ENCODE data around the gene PPP2R2B.
A peak's percentile ranks its signal among the peaks of the same experiment; 100 is the strongest.

PPP2R2B gene

DNA sequence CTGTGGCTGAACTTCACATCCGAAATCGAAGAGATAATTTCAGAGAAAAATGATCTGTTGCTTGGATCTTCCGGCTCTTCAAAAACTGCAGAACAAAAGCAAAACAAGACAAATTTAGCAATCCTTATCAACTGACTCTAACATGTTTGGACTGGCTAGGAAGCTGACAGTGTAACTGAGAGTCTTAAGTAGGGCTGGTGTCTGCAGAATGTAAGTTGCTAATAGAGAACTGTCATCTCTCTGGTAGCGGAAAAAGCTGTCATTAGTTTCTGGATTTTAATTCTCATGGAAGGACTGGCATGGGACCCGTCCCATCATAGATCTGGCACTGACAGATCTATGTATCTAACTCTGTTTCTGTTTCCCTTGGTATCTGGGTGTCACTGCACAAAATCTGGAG is 278.2 kb downstream of the PPP2R2B start:
- no peaks in the 10 kb centered on the region for H3K9me3 Mint-ChIP-seq
- no peaks in the 10 kb centered on the region for H3K36me3 Mint-ChIP-seq (ENCODE audit: low read depth)
- no peaks in the 10 kb centered on the region for H3K27me3 Mint-ChIP-seq (ENCODE audit: low read depth)
- no peak overlapping the region for H3K4me3 Mint-ChIP-seq
- no peak overlapping the region for H3K27ac Mint-ChIP-seq
- H3K4me1 Mint-ChIP-seq (ENCODE audit: low read depth) = no peaks in the 10 kb centered on the region
- no peak for DNase-seq (ENCODE audit: low spot score)

DNA sequence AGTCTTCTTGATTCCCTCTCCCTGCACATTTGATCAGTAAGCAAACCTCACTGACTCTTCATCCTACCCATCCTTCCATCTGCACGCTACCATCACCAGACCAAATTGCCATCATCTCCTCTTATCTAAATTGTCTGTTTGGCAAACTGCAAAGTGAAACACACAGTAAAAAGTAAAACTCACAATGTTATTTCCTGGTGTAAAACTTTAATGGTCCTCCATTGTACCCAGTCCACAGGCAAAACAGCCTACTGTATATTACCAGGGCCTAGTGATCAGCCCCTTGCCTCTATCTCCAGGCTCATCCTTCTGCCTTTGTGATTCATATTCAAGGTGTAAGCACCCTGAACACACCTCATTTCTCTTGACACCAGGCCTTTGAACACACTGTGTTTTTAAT is 279.3 kb downstream of the PPP2R2B start:
- no peaks in the 10 kb centered on the region for H3K9me3 Mint-ChIP-seq
- H3K4me3 Mint-ChIP-seq = no peak overlapping the region
- H3K36me3 Mint-ChIP-seq (ENCODE audit: low read depth) = no peaks in the 10 kb centered on the region
- no peak for DNase-seq (ENCODE audit: low spot score)
- no peak overlapping the region for H3K27ac Mint-ChIP-seq
- H3K27me3 Mint-ChIP-seq (ENCODE audit: low read depth) = no peaks in the 10 kb centered on the region
- H3K4me1 Mint-ChIP-seq (ENCODE audit: low read depth) = no peaks in the 10 kb centered on the region

DNA sequence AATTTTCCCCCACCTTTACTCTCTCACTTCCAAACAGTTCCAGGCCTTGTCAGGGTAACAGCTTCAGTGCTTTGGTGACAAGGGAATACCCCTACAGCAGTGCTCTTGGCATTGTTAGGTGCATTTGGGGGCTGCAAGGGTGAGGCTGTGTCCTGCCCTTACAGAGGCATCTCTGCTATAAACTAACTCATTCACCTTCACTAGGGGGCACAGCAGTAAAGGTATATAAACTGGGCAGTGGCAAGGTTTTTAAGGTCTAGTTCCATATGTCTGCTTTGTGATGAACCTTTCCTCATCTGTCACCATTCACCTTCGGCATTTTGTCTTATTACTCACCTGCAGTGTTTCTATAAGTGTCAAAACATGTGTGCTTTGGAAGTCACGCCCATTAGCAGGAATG is 283.5 kb downstream of the PPP2R2B start:
- H3K4me3 Mint-ChIP-seq = no peak overlapping the region
- DNase-seq (ENCODE audit: low spot score) = no peak
- no peak overlapping the region for H3K27ac Mint-ChIP-seq
- H3K36me3 Mint-ChIP-seq (ENCODE audit: low read depth) = no peaks in the 10 kb centered on the region
- peaks cover 11% of the 10 kb centered on the region for H3K27me3 Mint-ChIP-seq (ENCODE audit: low read depth)
- no peaks in the 10 kb centered on the region for H3K4me1 Mint-ChIP-seq (ENCODE audit: low read depth)
- H3K9me3 Mint-ChIP-seq = no peaks in the 10 kb centered on the region

DNA sequence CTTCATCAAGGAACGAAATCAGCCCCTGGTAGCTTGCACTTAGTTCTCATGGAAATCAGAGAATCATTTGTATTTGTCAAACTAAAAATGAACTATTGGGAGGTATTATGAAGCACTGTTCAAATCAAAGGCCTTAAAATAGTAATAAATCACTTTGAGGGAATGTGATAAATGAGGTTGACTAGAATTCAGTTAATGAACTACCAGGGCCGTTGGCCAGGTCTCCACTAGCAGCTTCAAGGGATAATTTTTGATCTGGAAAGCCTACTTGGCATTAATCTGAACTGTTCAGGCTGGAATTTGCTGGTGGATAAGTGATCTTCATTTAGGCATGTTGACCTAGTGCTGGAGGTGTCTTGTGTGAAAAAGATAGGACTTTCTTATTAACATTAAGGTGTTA is 286.2 kb downstream of the PPP2R2B start:
- no peak overlapping the region for H3K4me3 Mint-ChIP-seq
- peaks cover 15% of the 10 kb centered on the region for H3K27me3 Mint-ChIP-seq (ENCODE audit: low read depth)
- H3K9me3 Mint-ChIP-seq = no peaks in the 10 kb centered on the region
- H3K4me1 Mint-ChIP-seq (ENCODE audit: low read depth) = peaks cover 16% of the 10 kb centered on the region
- DNase-seq (ENCODE audit: low spot score) = no peak
- H3K27ac Mint-ChIP-seq = no peak overlapping the region
- H3K36me3 Mint-ChIP-seq (ENCODE audit: low read depth) = no peaks in the 10 kb centered on the region

DNA sequence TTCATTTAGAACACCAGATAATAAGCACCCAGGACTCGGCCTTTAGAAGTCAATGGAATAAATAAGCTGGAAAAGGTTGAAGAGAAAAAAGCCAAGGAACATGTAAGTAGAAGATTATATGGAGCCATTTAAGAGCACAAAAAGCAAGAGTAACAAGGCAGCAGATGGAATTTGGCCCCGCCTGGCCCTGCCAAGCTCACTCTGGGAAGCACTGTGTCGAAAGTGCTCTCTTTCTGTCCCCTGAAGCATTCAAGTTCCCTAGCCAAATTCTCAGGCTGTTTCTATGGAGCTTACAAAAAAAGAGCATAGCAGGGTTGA is 289.6 kb downstream of the PPP2R2B start:
- Mint-ChIP-seq H3K4me3 (no peak overlapping the region), H3K9me3 (no peaks in the 10 kb centered on the region), H3K36me3 (ENCODE audit: low read depth) (no peaks in the 10 kb centered on the region), H3K4me1 (ENCODE audit: low read depth) (peaks cover 16% of the 10 kb centered on the region), H3K27me3 (ENCODE audit: low read depth) (peaks cover 18% of the 10 kb centered on the region), H3K27ac (no peak overlapping the region)
- no peak for DNase-seq (ENCODE audit: low spot score)

DNA sequence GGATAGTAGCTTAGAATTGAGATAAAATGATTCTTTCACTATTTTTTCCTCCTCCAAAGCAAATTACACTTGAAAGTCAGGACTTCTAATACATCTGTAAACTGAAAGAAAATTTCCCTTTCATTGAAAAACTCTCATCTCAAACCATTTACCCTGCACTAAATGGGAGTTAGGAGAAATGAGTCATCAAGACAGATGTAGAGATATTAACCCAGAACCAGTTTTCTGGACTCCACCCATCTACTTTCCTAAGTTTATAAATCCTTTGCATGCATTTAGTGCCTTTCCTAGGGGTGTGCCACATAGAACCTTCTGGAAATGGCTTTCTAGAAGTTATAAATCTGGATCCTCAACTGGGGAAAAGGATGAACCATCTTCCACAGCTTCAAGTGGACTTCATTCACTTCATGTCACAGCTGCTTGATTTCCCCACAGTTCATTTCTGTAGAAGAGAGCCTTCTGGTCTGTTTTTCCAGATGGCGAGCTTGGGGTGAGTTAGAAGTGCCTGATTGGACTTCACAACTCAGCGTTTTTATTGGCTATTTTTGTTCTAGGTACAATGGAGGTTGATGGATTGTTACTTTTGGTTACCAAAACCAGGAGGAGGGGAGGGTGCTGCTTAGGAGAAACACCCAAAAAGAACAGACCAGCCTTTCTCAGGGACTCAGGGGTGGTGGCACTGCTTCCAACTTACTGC is 290.1 kb downstream of the PPP2R2B start:
- Mint-ChIP-seq H3K4me1 (ENCODE audit: low read depth) (peaks cover 16% of the 10 kb centered on the region), H3K27me3 (ENCODE audit: low read depth) (peaks cover 20% of the 10 kb centered on the region), H3K9me3 (no peaks in the 10 kb centered on the region), H3K27ac (no peak overlapping the region), H3K4me3 (no peak overlapping the region), H3K36me3 (ENCODE audit: low read depth) (no peaks in the 10 kb centered on the region)
- DNase-seq (ENCODE audit: low spot score) = no peak

DNA sequence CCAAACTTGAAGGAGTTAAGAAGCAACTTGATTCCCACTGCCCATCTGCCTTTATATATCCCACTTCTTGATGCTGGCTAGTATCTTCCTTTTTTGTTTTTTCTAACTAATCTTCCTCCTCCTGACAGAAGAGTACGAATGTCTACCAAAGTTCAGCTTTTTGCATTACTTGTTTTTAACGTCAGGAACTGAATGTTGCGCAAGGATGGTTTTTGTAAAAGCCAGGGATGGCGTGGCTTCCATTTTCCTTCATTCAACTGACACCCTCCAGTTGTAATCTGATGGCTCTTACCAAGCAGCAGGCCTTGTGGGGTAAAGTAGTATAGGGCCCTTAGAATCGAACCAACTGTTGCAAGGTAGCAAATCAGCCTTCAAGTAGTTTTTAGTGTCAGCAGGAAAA is 291.8 kb downstream of the PPP2R2B start:
- DNase-seq (ENCODE audit: low spot score) = no peak
- H3K27ac Mint-ChIP-seq = no peak overlapping the region
- no peaks in the 10 kb centered on the region for H3K36me3 Mint-ChIP-seq (ENCODE audit: low read depth)
- H3K27me3 Mint-ChIP-seq (ENCODE audit: low read depth) = peaks cover 20% of the 10 kb centered on the region
- no peak overlapping the region for H3K4me3 Mint-ChIP-seq
- H3K4me1 Mint-ChIP-seq (ENCODE audit: low read depth) = peaks cover 16% of the 10 kb centered on the region
- H3K9me3 Mint-ChIP-seq = no peaks in the 10 kb centered on the region

DNA sequence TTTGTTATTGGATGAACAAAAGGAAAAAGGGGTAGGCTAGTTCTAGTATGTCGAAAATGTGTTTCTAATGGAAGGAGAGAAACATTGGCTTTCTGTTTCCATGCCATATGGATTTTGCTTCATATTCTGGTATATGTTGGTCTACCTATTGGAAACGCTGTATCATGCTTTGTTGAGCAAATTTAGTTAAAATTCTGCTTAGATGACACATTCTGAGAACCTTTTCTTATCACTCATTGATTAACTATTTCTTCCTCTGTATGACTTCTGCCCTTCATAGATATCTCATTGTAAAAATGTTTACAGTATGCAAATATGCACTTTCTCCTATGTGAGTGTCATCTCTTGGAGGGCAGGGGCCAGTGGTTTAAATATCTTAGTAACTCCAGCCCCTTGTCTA is 293.8 kb downstream of the PPP2R2B start:
- H3K27ac Mint-ChIP-seq = no peak overlapping the region
- peaks cover 12% of the 10 kb centered on the region for H3K27me3 Mint-ChIP-seq (ENCODE audit: low read depth)
- no peak overlapping the region for H3K4me3 Mint-ChIP-seq
- H3K9me3 Mint-ChIP-seq = no peaks in the 10 kb centered on the region
- H3K4me1 Mint-ChIP-seq (ENCODE audit: low read depth) = peaks cover 16% of the 10 kb centered on the region
- no peak for DNase-seq (ENCODE audit: low spot score)
- H3K36me3 Mint-ChIP-seq (ENCODE audit: low read depth) = no peaks in the 10 kb centered on the region

DNA sequence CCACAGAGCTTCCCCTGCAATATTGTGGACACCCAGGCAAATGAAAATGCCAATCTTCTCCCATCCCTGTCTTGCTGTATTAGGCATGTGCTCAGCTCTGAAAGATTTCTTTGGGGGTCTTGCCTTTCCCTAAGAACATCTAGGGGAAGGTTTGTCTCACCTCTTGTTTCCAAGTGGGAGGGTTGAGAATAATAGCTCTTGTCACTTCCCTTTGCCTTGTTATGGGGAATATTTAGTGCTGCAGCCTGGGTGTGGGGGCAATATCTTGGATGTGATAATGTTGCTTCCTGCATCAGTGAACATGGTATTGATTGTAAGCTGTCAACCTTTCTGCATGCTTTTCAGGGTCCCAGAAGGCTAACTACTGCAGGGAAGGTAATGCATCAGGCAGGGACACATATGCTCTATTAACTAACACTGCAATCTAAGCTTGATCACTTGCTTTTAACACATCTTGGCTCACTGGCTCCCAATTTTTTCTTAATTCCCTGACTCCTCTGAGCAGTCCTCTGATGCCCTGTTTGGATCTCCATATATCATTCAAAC is 296.4 kb downstream of the PPP2R2B start:
- DNase-seq (ENCODE audit: low spot score) = no peak
- Mint-ChIP-seq H3K36me3 (ENCODE audit: low read depth) (no peaks in the 10 kb centered on the region), H3K9me3 (no peaks in the 10 kb centered on the region), H3K4me3 (no peak overlapping the region), H3K4me1 (ENCODE audit: low read depth) (no peaks in the 10 kb centered on the region), H3K27ac (no peak overlapping the region), H3K27me3 (ENCODE audit: low read depth) (peaks cover 13% of the 10 kb centered on the region)

DNA sequence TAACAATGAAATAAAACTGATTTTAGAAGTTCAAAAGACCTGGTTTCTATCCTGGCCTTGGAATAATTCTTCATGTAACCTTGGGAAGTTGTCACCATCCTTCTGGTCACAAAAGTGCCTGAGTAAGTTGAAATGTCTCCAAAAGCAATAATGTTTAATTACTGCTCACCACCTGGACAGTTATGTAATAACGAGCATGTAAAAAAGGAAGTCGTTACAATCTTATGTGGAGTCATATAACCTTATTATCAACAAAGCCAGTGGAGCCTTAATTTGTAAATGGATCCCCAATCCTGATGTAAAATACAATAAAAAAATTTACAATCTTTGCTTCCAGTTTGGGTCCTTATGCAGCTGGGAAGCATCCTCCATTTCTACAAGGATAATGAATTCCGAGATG is 298.3 kb downstream of the PPP2R2B start:
- Mint-ChIP-seq H3K4me3 (no peak overlapping the region), H3K9me3 (peaks cover 7% of the 10 kb centered on the region), H3K36me3 (ENCODE audit: low read depth) (no peaks in the 10 kb centered on the region), H3K4me1 (ENCODE audit: low read depth) (no peaks in the 10 kb centered on the region), H3K27me3 (ENCODE audit: low read depth) (peaks cover 13% of the 10 kb centered on the region), H3K27ac (no peak overlapping the region)
- DNase-seq (ENCODE audit: low spot score) = no peak

DNA sequence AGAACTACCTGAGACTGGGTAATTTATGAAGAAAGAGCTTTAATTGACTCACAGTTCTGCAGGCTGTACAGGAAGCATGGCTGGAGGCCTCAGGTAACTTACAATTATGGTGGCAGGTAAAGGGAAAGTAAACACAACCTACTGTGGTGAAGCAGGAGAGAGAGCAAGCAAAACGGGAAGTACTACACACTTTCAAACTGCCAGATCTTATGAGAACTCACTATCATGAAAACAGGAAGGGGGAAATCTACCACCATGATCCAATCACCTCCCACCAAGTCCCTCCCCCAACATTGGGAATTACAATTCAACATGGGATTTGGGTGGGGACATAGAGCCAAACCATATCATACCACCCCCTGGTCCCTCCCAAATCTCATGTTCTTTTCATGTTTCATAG is 303.8 kb downstream of the PPP2R2B start:
- H3K27ac Mint-ChIP-seq = no peak overlapping the region
- H3K36me3 Mint-ChIP-seq (ENCODE audit: low read depth) = no peaks in the 10 kb centered on the region
- no peaks in the 10 kb centered on the region for H3K4me1 Mint-ChIP-seq (ENCODE audit: low read depth)
- peaks cover 7% of the 10 kb centered on the region for H3K9me3 Mint-ChIP-seq
- H3K27me3 Mint-ChIP-seq (ENCODE audit: low read depth) = peaks cover 14% of the 10 kb centered on the region
- no peak overlapping the region for H3K4me3 Mint-ChIP-seq
- DNase-seq (ENCODE audit: low spot score) = no peak

DNA sequence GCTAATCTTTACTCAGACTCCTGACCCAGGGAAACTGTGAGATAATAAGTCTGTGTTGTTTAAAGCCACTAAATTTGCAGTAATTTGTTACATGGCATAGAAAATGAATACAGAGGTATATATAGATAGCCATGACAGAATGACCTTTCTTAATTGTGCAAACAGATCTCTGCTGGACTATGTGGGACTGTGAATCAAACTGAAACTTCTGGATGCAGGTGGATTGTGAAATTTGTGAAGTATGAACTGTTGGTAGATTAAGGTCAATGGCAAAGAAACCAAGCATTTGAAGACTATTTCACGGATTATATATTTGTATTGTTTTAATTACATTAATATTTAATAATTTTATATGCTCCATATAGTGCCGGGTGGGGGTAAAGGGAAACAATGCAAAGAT is 310.4 kb downstream of the PPP2R2B start:
- no peaks in the 10 kb centered on the region for H3K9me3 Mint-ChIP-seq
- H3K4me3 Mint-ChIP-seq = no peak overlapping the region
- H3K36me3 Mint-ChIP-seq (ENCODE audit: low read depth) = no peaks in the 10 kb centered on the region
- peaks cover 13% of the 10 kb centered on the region for H3K27me3 Mint-ChIP-seq (ENCODE audit: low read depth)
- peaks cover 4% of the 10 kb centered on the region for H3K4me1 Mint-ChIP-seq (ENCODE audit: low read depth)
- DNase-seq (ENCODE audit: low spot score) = no peak
- H3K27ac Mint-ChIP-seq = no peak overlapping the region

DNA sequence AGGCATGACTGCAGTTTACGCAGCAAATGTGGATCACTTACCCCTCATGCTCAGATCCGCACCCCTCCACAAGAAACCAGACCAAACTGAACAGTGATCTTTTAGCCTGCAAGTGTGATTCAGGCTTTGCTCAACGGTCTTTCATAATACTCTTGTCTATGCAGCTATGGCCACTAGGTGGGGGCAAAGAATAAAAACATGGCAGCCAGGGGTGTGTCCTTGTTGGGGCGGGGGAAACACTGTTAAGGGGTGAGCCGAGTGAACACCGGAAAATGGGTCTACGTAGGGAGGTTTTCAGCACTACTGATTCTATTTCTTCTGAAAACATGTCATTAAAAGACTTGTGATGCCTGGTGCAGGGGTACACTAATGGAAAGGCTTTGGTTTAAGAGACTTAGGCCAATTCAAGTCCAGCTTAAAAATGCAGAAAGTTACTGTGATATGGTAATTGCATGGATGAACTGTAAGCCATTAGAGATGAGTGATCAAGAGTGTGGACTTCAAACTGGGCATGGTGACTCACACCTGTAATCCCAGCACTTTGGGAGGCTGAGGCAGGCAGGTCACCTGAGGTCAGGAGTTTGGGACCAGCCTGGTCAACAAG is 312.7 kb downstream of the PPP2R2B start:
- H3K36me3 Mint-ChIP-seq (ENCODE audit: low read depth) = no peaks in the 10 kb centered on the region
- H3K27me3 Mint-ChIP-seq (ENCODE audit: low read depth) = peaks cover 5% of the 10 kb centered on the region
- peaks cover 4% of the 10 kb centered on the region for H3K4me1 Mint-ChIP-seq (ENCODE audit: low read depth)
- H3K27ac Mint-ChIP-seq = no peak overlapping the region
- no peak overlapping the region for H3K4me3 Mint-ChIP-seq
- H3K9me3 Mint-ChIP-seq = no peaks in the 10 kb centered on the region
- peak; percentile 32 for DNase-seq (ENCODE audit: low spot score)

DNA sequence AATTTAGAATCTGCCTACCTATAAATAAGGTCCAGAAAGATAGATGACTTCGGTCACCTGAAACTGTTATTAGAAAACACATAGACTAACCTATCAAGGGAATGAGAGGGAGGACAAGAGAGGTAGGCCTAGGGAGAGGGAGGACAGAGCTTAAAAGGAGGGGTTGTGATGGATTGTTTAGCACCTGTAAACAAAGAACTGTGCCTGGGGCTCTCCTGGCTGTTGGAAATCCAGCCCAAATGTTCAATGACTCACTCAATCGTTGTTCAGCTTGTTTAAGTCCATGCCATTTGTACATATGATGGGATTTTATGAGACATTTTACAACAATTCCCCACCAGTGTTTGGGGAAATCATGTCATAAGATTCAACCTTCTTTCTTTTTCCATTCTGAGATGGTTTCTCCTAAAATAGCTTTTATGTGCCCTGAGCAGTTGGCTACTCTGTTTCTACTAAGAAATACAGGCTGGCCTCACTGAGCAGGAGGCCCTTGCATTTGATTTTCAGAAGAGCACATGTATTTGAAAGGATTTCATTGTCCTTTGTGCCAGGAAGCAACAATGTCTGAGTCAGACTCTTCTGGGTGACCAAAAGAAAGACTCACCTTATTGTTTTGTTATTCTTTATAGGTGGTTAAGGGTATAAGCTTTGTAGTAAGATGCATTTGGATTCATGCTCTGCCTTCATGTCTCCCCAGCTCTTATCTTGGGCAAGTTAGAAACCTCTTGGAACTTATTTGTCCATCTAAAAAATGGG is 314.4 kb downstream of the PPP2R2B start:
- Mint-ChIP-seq H3K4me1 (ENCODE audit: low read depth) (peaks cover 4% of the 10 kb centered on the region), H3K9me3 (no peaks in the 10 kb centered on the region), H3K4me3 (no peak overlapping the region), H3K27me3 (ENCODE audit: low read depth) (peaks cover 8% of the 10 kb centered on the region), H3K36me3 (ENCODE audit: low read depth) (no peaks in the 10 kb centered on the region), H3K27ac (no peak overlapping the region)
- no peak for DNase-seq (ENCODE audit: low spot score)

Measured in T-helper 2 cell treated with Interferon-gamma antibody and Interleukin-4, amounts not matched to agents 5 μg/mL and 100 μg/mL, for 36 hours (primary cell).